Peyer's patch (tissue), 4 donors: ENCODE data around the gene MGAT5B. TPM values are rescaled to one million over a fixed set of nuclear protein-coding genes. Genes with fewer than 3 reads are reported as not detected.
"Not testable (repeated sequence)": the region's sequence is repeated elsewhere in the genome, so short reads cannot be mapped to it uniquely, and the experiment has no call there.

Experiments
- DNase-seq, 3 donors: peaks; one replicate each; pipeline ENCODE4 v3.0.0-alpha.2; 2017 to 2019
- H3K27ac ChIP-seq, 4 donors: fragments of 200-600 bp; sonication (generic); one replicate each; pipeline ENCODE4 v1.5.1; 2016 to 2019
- H3K27me3 ChIP-seq, 2 donors: fragments of 200-600 bp; sonication (generic); one replicate each; pipeline ENCODE4 v1.5.1; 2019
- H3K36me3 ChIP-seq, 3 donors: fragments of 200-600 bp; sonication (generic); one replicate each; pipeline ENCODE4 v1.5.1; 2016 to 2019
- H3K4me1 ChIP-seq, 4 donors: fragments of 200-600 bp; sonication (generic); one replicate each; pipeline ENCODE4 v1.5.1; 2016 to 2019
- H3K4me3 ChIP-seq, 4 donors: fragments of 200-600 bp; sonication (generic); 1 replicate in 3 of 4; 2 replicates in 1 of 4; pipeline ENCODE4 v1.5.1; 2016 to 2019; ENCODE audit warnings: mild to moderate bottlenecking in 1 of 4
- H3K9me3 ChIP-seq, 4 donors: fragments of 200-600 bp; sonication (generic); one replicate each; pipeline ENCODE4 v1.5.1; 2016 to 2019; ENCODE audit warnings: mild to moderate bottlenecking in 1 of 4
- CTCF ChIP-seq, 6 experiments: fragments of 450-650 bp in 4 of 6; fragments of 200-600 bp in 2 of 6; sonication (generic) in 1 of 6; IDR thresholded peaks; one replicate each; pipeline ENCODE4 v1.5.1; 2017 to 2019; ENCODE audit warnings: antibody characterized with exemption in 6 of 6, mild to moderate bottlenecking in 3 of 6, moderate library complexity in 1 of 6
- POLR2A ChIP-seq, 2 donors: fragments of 450-650 bp; IDR thresholded peaks; one replicate each; pipeline ENCODE4 v1.5.1; 2017; ENCODE audit warnings: antibody characterized with exemption in 2 of 2, mild to moderate bottlenecking in 2 of 2, moderate library complexity in 2 of 2
- total RNA-seq, 4 donors: library from RNA; depleted of rRNA; stranded (reverse); fragments of >200 nt; gene quantifications; one replicate each; pipeline ENCODE4 v1.1.0, GENCODE V29; 2016

Gene MGAT5B
- total RNA-seq, 4 donors from 2014 or later: 0.27 to 6.6 (median 0.47) TPM; not detected in 1

- no peak for TF ChIP-seq POLR2A (IDR thresholded peaks at IDR 0.05)
- no peak for TF ChIP-seq CTCF (IDR thresholded peaks at IDR 0.05)
- Histone ChIP-seq H3K27ac (peak overlapping the region in 1 of 4 donors; percentile 18), H3K4me1 (peaks cover 0 to 11% (median 5%) of the 10 kb centered on the region in 4 donors), H3K4me3 (peak overlapping the region; percentile 22 to 40 (median 30)), H3K9me3 (peaks cover 0 to 4% (median 0%) of the 10 kb centered on the region in 4 donors), H3K36me3 (no peaks in the 10 kb centered on the region), H3K27me3 (no peaks in the 10 kb centered on the region)
- DNase-seq: no peak
These were observed 101.5 kb downstream of the MGAT5B start for GRCh38 chr17:76969598-76970172.

- not testable (repeated sequence) for H3K27ac ChIP-seq, H3K27me3 ChIP-seq, H3K36me3 ChIP-seq, DNase-seq, H3K4me3 ChIP-seq, H3K9me3 ChIP-seq
- H3K4me1 ChIP-seq: peaks cover 0 to 11% (median 5%) of the 10 kb centered on the region in 4 donors
These were observed 102.0 kb downstream of the MGAT5B start for GRCh38 chr17:76970228-76970627.

- TF ChIP-seq POLR2A (IDR thresholded peaks at IDR 0.05) (no peak), CTCF (IDR thresholded peaks at IDR 0.05) (no peak)
- Histone ChIP-seq H3K36me3 (no peaks in the 10 kb centered on the region), H3K27me3 (no peaks in the 10 kb centered on the region), H3K4me3 (no peak overlapping the region), H3K4me1 (peaks cover 0 to 11% (median 5%) of the 10 kb centered on the region in 4 donors), H3K27ac (no peak overlapping the region), H3K9me3 (peaks cover 0 to 9% (median 0%) of the 10 kb centered on the region in 4 donors)
- DNase-seq: no peak
These were observed 103.9 kb downstream of the MGAT5B start for GRCh38 chr17:76972046-76972641.

- no peak for DNase-seq
- TF ChIP-seq POLR2A (IDR thresholded peaks at IDR 0.05): no peak
- no peak for TF ChIP-seq CTCF (IDR thresholded peaks at IDR 0.05)
- Histone ChIP-seq H3K4me1 (peaks cover 0 to 11% (median 5%) of the 10 kb centered on the region in 4 donors), H3K27me3 (no peaks in the 10 kb centered on the region), H3K4me3 (no peak overlapping the region), H3K36me3 (no peaks in the 10 kb centered on the region), H3K27ac (no peak overlapping the region), H3K9me3 (peaks cover 0 to 9% (median 0%) of the 10 kb centered on the region in 4 donors)
These were observed 104.8 kb downstream of the MGAT5B start for GRCh38 chr17:76973040-76973439.

- no peak for DNase-seq
- no peaks in the 10 kb centered on the region for H3K27me3 ChIP-seq
These were observed 106.5 kb downstream of the MGAT5B start for GRCh38 chr17:76974721-76975120.

GRCh38 chr17:76978050-76978449 is 109.8 kb downstream of the MGAT5B start:
- H3K27ac ChIP-seq, H3K27me3 ChIP-seq: not testable (repeated sequence)

More at GRCh38 chr17:76974721-76975120, 106.5 kb downstream of the MGAT5B start:
- Histone ChIP-seq H3K9me3 (peaks cover 0 to 9% (median 0%) of the 10 kb centered on the region in 4 donors), H3K36me3 (no peaks in the 10 kb centered on the region), H3K4me3 (no peak overlapping the region), H3K27ac (no peak overlapping the region), H3K4me1 (no peaks in the 10 kb centered on the region)
- TF ChIP-seq CTCF (IDR thresholded peaks at IDR 0.05) (no peak), POLR2A (IDR thresholded peaks at IDR 0.05) (no peak)

More at GRCh38 chr17:76978050-76978449, 109.8 kb downstream of the MGAT5B start:
- H3K36me3 ChIP-seq, H3K4me1 ChIP-seq, DNase-seq, H3K4me3 ChIP-seq, H3K9me3 ChIP-seq: not testable (repeated sequence)
